OCI-LY1 (cell line): ENCODE data around the gene MCF2L2.

ENCODE experiments used
- H2AFZ ChIP-seq: fragments of 200-600 bp; sonication (generic), shearing (Covaris generic); 2 replicates; pipeline ENCODE4 v1.6.0; 2014; ENCODE audit warnings: antibody characterized with exemption, mild to moderate bottlenecking, low read length
- H3F3A ChIP-seq: fragments of 200-600 bp; sonication (generic), shearing (Covaris generic); 2 replicates; pipeline ENCODE4 v1.6.0; 2014; ENCODE audit warnings: mild to moderate bottlenecking, antibody characterized with exemption, low read length, moderate library complexity; ENCODE audit not compliant: insufficient read depth
- H3K27ac ChIP-seq: fragments of 200-600 bp; sonication (generic); 2 replicates; pipeline ENCODE4 v1.5.1; 2014; ENCODE audit warnings: low read length, mixed run types, mild to moderate bottlenecking, low read depth; ENCODE audit not compliant: poor library complexity, severe bottlenecking
- H3K27me3 ChIP-seq: fragments of 200-600 bp; sonication (generic); 2 replicates; pipeline ENCODE4 v1.6.0; 2014; ENCODE audit warnings: antibody characterized with exemption, mild to moderate bottlenecking, low read length, moderate library complexity; ENCODE audit not compliant: insufficient read depth
- H3K36me3 ChIP-seq: fragments of 200-600 bp; sonication (generic); 2 replicates; pipeline ENCODE4 v1.6.1; 2014; ENCODE audit warnings: mild to moderate bottlenecking, antibody characterized with exemption, low read length, moderate library complexity, mixed read lengths; ENCODE audit not compliant: insufficient read depth
- H3K4me1 ChIP-seq: fragments of 200-600 bp; sonication (generic); 2 replicates; pipeline ENCODE4 v1.5.1; 2014; ENCODE audit warnings: mild to moderate bottlenecking, low read length, moderate library complexity; ENCODE audit not compliant: insufficient read depth, severe bottlenecking
- H3K4me2 ChIP-seq: fragments of 200-600 bp; sonication (generic), shearing (Covaris generic); 2 replicates; pipeline ENCODE4 v1.6.1; 2014; ENCODE audit warnings: low read length
- H3K4me3 ChIP-seq: fragments of 200-600 bp; sonication (generic); 2 replicates; pipeline ENCODE4 v1.5.1; 2014; ENCODE audit warnings: low read length, low read depth, mild to moderate bottlenecking, mixed read lengths; ENCODE audit not compliant: poor library complexity, severe bottlenecking
- H3K79me2 ChIP-seq: fragments of 200-600 bp; shearing (Covaris generic); 2 replicates; pipeline ENCODE4 v1.6.1; 2016; ENCODE audit warnings: mixed run types, low read length, mixed read lengths; ENCODE audit not compliant: insufficient read depth
- H3K9ac ChIP-seq: fragments of 200-600 bp; sonication (generic), shearing (Covaris generic); 2 replicates; pipeline ENCODE4 v1.6.1; 2014; ENCODE audit warnings: mild to moderate bottlenecking, low read length, mixed read lengths
- H3K9me2 ChIP-seq: fragments of 200-600 bp; sonication (generic), shearing (Covaris generic); 2 replicates; pipeline ENCODE4 v1.6.1; 2014; ENCODE audit warnings: low read depth, mild to moderate bottlenecking, low read length, mixed read lengths
- H3K9me3 ChIP-seq: fragments of 200-600 bp; shearing (Covaris generic); 2 replicates; pipeline ENCODE4 v1.6.1; 2014; ENCODE audit warnings: low read length, mixed read lengths
- H4K20me1 ChIP-seq: fragments of 200-600 bp; sonication (generic), shearing (Covaris generic); 2 replicates; pipeline ENCODE4 v1.6.0; 2016; ENCODE audit warnings: mild to moderate bottlenecking, low read length; ENCODE audit not compliant: insufficient read depth
- EZH2 ChIP-seq: fragments of 200-600 bp; sonication (generic), shearing (Covaris generic); IDR thresholded peaks from 2 replicates; pipeline ENCODE4 v1.8.0; 2017; ENCODE audit warnings: borderline replicate concordance, mixed run types, mild to moderate bottlenecking, antibody characterized with exemption, low read length, moderate library complexity, mixed read lengths
- TF ChIP-seq, protein P1 (sequence below): fragments of 200-600 bp; sonication (generic), shearing (Covaris generic); IDR thresholded peaks from 2 replicates; pipeline ENCODE4 v1.5.1; 2017; ENCODE audit warnings: mild to moderate bottlenecking, antibody characterized with exemption, low read length, moderate library complexity, mixed read lengths

MCF2L2 gene

DNA sequence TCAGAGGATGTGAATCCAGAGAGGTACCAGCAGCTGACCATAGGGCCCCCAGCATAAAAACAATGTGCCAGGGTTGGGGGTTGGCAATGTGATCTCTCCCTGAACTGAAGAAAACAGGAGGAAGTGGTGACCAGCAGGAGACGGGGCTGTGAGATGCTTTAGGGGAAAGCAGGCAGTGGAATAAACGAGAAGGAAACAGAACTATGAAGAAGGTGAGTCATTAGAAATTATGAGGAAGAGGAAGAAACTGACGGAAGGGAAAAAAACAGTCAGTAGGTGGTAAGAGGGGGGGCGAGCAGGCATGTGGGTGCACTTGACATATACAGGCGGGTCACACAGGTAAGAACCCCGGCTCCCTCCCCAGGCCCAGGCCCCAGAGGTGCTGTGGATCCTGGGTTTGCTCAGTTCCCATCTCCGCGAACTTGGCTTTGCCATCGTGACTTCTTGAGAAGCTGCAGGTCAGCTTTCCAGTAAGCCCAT, 217.5 kb downstream of the MCF2L2 start:
- H3K4me2 ChIP-seq: no peak overlapping the region
- no peak for TF ChIP-seq EZH2
- H3K27ac ChIP-seq: no peak overlapping the region
- no peaks in the 10 kb centered on the region for H4K20me1 ChIP-seq
- H3K79me2 ChIP-seq: no peaks in the 10 kb centered on the region
- no peaks in the 10 kb centered on the region for H3K4me1 ChIP-seq
- no peaks in the 10 kb centered on the region for H3K36me3 ChIP-seq
- H3F3A ChIP-seq: no peaks in the 10 kb centered on the region
- no peaks in the 10 kb centered on the region; the same call in 1 of the 2 replicates for H3K27me3 ChIP-seq
- no peak overlapping the region for H3K9ac ChIP-seq
- H3K9me3 ChIP-seq: no peaks in the 10 kb centered on the region
- no peaks in the 10 kb centered on the region for H3K9me2 ChIP-seq
- no peak overlapping the region for H3K4me3 ChIP-seq
- H2AFZ ChIP-seq: no peak overlapping the region

- Histone ChIP-seq H3K4me3 (no peak overlapping the region), H3K4me1 (no peaks in the 10 kb centered on the region), H3F3A (no peaks in the 10 kb centered on the region), H3K27ac (no peak overlapping the region), H3K9ac (no peak overlapping the region), H3K27me3 (no peaks in the 10 kb centered on the region; the same call in 1 of the 2 replicates), H2AFZ (no peak overlapping the region), H3K4me2 (no peak overlapping the region), H3K36me3 (no peaks in the 10 kb centered on the region), H3K9me2 (no peaks in the 10 kb centered on the region), H3K9me3 (no peaks in the 10 kb centered on the region), H3K79me2 (no peaks in the 10 kb centered on the region), H4K20me1 (no peaks in the 10 kb centered on the region)
- no peak for TF ChIP-seq EZH2
- TF ChIP-seq, protein P1, sequence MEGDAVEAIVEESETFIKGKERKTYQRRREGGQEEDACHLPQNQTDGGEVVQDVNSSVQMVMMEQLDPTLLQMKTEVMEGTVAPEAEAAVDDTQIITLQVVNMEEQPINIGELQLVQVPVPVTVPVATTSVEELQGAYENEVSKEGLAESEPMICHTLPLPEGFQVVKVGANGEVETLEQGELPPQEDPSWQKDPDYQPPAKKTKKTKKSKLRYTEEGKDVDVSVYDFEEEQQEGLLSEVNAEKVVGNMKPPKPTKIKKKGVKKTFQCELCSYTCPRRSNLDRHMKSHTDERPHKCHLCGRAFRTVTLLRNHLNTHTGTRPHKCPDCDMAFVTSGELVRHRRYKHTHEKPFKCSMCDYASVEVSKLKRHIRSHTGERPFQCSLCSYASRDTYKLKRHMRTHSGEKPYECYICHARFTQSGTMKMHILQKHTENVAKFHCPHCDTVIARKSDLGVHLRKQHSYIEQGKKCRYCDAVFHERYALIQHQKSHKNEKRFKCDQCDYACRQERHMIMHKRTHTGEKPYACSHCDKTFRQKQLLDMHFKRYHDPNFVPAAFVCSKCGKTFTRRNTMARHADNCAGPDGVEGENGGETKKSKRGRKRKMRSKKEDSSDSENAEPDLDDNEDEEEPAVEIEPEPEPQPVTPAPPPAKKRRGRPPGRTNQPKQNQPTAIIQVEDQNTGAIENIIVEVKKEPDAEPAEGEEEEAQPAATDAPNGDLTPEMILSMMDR: no peak
Observed at GRCh38 chr3:183210341-183210740, 218.1 kb downstream of the MCF2L2 start.

DNA sequence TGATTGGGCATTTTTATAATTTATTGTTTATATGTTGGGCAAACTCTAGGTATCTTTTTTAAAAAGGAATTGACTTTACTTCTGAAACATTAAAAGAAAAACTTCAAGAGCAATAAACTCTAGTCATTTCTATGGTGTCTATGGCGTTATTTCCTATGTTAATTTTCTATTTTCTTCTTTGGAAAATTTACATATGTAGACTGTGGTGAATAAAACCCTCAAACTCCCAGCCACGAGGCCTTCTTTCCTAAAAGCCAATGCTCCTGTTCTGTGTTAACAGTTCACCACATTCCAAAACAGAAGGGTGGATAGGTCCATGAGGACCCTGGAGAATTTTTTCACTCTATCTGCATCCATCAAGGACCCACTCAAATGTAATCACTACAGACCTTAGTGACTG, 219.6 kb downstream of the MCF2L2 start:
- no peak overlapping the region for H3K27ac ChIP-seq
- no peaks in the 10 kb centered on the region for H3K36me3 ChIP-seq
- H3K27me3 ChIP-seq: no peaks in the 10 kb centered on the region; the same call in 1 of the 2 replicates
- no peak overlapping the region for H3K9ac ChIP-seq
- no peaks in the 10 kb centered on the region for H3F3A ChIP-seq
- H3K9me2 ChIP-seq: no peaks in the 10 kb centered on the region
- no peaks in the 10 kb centered on the region for H4K20me1 ChIP-seq
- H3K4me2 ChIP-seq: no peak overlapping the region
- no peaks in the 10 kb centered on the region for H3K4me1 ChIP-seq
- peaks cover 4% of the 10 kb centered on the region for H3K9me3 ChIP-seq
- no peak overlapping the region for H2AFZ ChIP-seq
- no peaks in the 10 kb centered on the region for H3K79me2 ChIP-seq
- TF ChIP-seq, protein P1: no peak
- TF ChIP-seq EZH2: no peak
- H3K4me3 ChIP-seq: no peak overlapping the region

DNA sequence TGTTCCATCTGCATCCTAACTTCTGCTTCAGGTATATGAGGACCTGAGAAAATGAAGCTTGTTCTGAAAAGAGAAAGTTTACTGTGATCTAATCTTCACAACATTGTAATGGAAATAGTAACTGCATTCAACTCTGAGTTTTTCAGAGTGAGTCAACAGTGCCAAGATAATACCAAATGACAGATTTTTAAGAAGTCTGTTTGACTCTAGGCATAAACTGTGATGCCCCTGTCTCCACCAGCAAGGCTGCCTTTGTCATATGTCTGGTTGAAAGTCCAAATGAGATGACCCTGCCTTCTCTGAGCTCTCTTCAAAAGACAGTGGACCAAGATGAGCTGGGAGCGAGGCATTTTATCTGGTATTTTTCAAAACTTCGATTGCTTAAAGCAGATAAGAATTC, 220.2 kb downstream of the MCF2L2 start:
- no peak overlapping the region for H3K27ac ChIP-seq
- H3K79me2 ChIP-seq: no peaks in the 10 kb centered on the region
- H2AFZ ChIP-seq: no peak overlapping the region
- peaks cover 8% of the 10 kb centered on the region for H3K9me3 ChIP-seq
- H3K27me3 ChIP-seq: no peaks in the 10 kb centered on the region; the same call in 1 of the 2 replicates
- H3K4me1 ChIP-seq: no peaks in the 10 kb centered on the region
- H3K9ac ChIP-seq: no peak overlapping the region
- H3F3A ChIP-seq: no peaks in the 10 kb centered on the region
- no peaks in the 10 kb centered on the region for H4K20me1 ChIP-seq
- no peak overlapping the region for H3K4me2 ChIP-seq
- TF ChIP-seq, protein P1: no peak
- TF ChIP-seq EZH2: no peak
- H3K36me3 ChIP-seq: no peaks in the 10 kb centered on the region
- H3K4me3 ChIP-seq: no peak overlapping the region
- no peaks in the 10 kb centered on the region for H3K9me2 ChIP-seq
